Esophagus squamous epithelium (tissue), 4 donors: ENCODE measurements around the gene UCHL3.

Experiments used
- POLR2A ChIP-seq, 4 donors: fragments of 450-650 bp; IDR thresholded peaks; one replicate each; pipeline ENCODE4 v1.6.1; 2017; ENCODE audit warnings: antibody characterized with exemption in 4 of 4, mild to moderate bottlenecking in 4 of 4, moderate library complexity in 3 of 4
- TF ChIP-seq, protein P1 (sequence below), 6 experiments: fragments of 450-650 bp in 4 of 6; fragments of 200-600 bp in 2 of 6; sonication (generic) in 2 of 6; IDR thresholded peaks; one replicate each; pipeline ENCODE4 v1.5.1; 2016 to 2019; ENCODE audit warnings: antibody characterized with exemption in 6 of 6, mild to moderate bottlenecking in 4 of 6, moderate library complexity in 4 of 6

GRCh38 chr13:75505327-75505726, 44.3 kb upstream of the UCHL3 start:
- TF ChIP-seq, protein P1, sequence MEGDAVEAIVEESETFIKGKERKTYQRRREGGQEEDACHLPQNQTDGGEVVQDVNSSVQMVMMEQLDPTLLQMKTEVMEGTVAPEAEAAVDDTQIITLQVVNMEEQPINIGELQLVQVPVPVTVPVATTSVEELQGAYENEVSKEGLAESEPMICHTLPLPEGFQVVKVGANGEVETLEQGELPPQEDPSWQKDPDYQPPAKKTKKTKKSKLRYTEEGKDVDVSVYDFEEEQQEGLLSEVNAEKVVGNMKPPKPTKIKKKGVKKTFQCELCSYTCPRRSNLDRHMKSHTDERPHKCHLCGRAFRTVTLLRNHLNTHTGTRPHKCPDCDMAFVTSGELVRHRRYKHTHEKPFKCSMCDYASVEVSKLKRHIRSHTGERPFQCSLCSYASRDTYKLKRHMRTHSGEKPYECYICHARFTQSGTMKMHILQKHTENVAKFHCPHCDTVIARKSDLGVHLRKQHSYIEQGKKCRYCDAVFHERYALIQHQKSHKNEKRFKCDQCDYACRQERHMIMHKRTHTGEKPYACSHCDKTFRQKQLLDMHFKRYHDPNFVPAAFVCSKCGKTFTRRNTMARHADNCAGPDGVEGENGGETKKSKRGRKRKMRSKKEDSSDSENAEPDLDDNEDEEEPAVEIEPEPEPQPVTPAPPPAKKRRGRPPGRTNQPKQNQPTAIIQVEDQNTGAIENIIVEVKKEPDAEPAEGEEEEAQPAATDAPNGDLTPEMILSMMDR (IDR thresholded peaks at IDR 0.05): no peak
- TF ChIP-seq POLR2A (IDR thresholded peaks at IDR 0.05): no peak
